IPS-20b (cell line): Measurements from ENCODE around the gene LSM3.

Experiments
- H3K27ac ChIP-seq: one replicate; pipeline ENCODE4 v1.5.1; 2013; ENCODE audit warnings: low read length
- H3K27me3 ChIP-seq: 2 replicates; pipeline ENCODE4 v1.6.1; 2013; ENCODE audit warnings: mild to moderate bottlenecking, low read length, inconsistent platforms; ENCODE audit not compliant: insufficient read depth
- H3K36me3 ChIP-seq: 2 replicates; pipeline ENCODE4 v1.6.1; 2013; ENCODE audit warnings: low read depth, mild to moderate bottlenecking, inconsistent platforms, low read length, moderate library complexity; ENCODE audit not compliant: insufficient read depth
- H3K4me1 ChIP-seq: 2 replicates; pipeline ENCODE4 v1.6.1; 2013; ENCODE audit warnings: mild to moderate bottlenecking, control low read depth, inconsistent platforms, low read length, moderate library complexity; ENCODE audit not compliant: insufficient read depth
- H3K4me3 ChIP-seq: 2 replicates; pipeline ENCODE4 v1.5.1; 2013; ENCODE audit warnings: mild to moderate bottlenecking, low read length, inconsistent platforms
- H3K9ac ChIP-seq: 2 replicates; pipeline ENCODE4 v1.6.1; 2013; ENCODE audit warnings: low read depth, mild to moderate bottlenecking, inconsistent platforms, low read length, moderate library complexity
- H3K9me3 ChIP-seq: 2 replicates; pipeline ENCODE4 v1.6.1; 2013; ENCODE audit warnings: mild to moderate bottlenecking, low read depth, low read length, inconsistent platforms; ENCODE audit not compliant: insufficient read depth

The LSM3 gene

GRCh38 chr3:14137445-14137844, 41.2 kb upstream of the LSM3 start:
- Histone ChIP-seq H3K4me3 (no peak overlapping the region), H3K27ac (no peak overlapping the region), H3K36me3 (peaks cover 78% of the 10 kb centered on the region), H3K9me3 (no peaks in the 10 kb centered on the region), H3K27me3 (no peaks in the 10 kb centered on the region), H3K4me1 (peaks cover under 1% of the 10 kb centered on the region; the same call in 1 of the 2 replicates), H3K9ac (no peak overlapping the region)

GRCh38 chr3:14138109-14138877, 40.3 kb upstream of the LSM3 start:
- Histone ChIP-seq H3K4me1 (peaks cover 2% of the 10 kb centered on the region; the same call in 1 of the 2 replicates), H3K27ac (no peak overlapping the region), H3K9me3 (no peaks in the 10 kb centered on the region), H3K4me3 (no peak overlapping the region), H3K36me3 (peaks cover 70% of the 10 kb centered on the region), H3K9ac (no peak overlapping the region), H3K27me3 (no peaks in the 10 kb centered on the region)

GRCh38 chr3:14138878-14139655, 39.5 kb upstream of the LSM3 start:
- Histone ChIP-seq H3K9me3 (no peaks in the 10 kb centered on the region), H3K27ac (no peak overlapping the region), H3K27me3 (no peaks in the 10 kb centered on the region), H3K4me1 (peaks cover 2% of the 10 kb centered on the region; the same call in 1 of the 2 replicates), H3K36me3 (peaks cover 62% of the 10 kb centered on the region), H3K9ac (no peak overlapping the region), H3K4me3 (no peak overlapping the region)

- H3K27me3 ChIP-seq: no peaks in the 10 kb centered on the region
- H3K9me3 ChIP-seq: no peaks in the 10 kb centered on the region
- H3K4me1 ChIP-seq: peaks cover 4% of the 10 kb centered on the region; the same call in 1 of the 2 replicates
- no peak overlapping the region for H3K4me3 ChIP-seq
- no peak overlapping the region for H3K9ac ChIP-seq
- H3K27ac ChIP-seq: no peak overlapping the region
- H3K36me3 ChIP-seq: peaks cover 55% of the 10 kb centered on the region
These were observed 38.8 kb upstream of the LSM3 start for GRCh38 chr3:14139771-14140170.

GRCh38 chr3:14140668-14141067, 37.9 kb upstream of the LSM3 start:
- Histone ChIP-seq H3K27me3 (no peaks in the 10 kb centered on the region), H3K4me1 (peaks cover 5% of the 10 kb centered on the region; the same call in 1 of the 2 replicates), H3K9ac (no peak overlapping the region), H3K36me3 (peaks cover 51% of the 10 kb centered on the region), H3K27ac (no peak overlapping the region), H3K4me3 (no peak overlapping the region), H3K9me3 (no peaks in the 10 kb centered on the region)

- Histone ChIP-seq H3K9me3 (no peaks in the 10 kb centered on the region), H3K27ac (no peak overlapping the region), H3K4me1 (peaks cover 5% of the 10 kb centered on the region; the same call in 1 of the 2 replicates), H3K36me3 (peaks cover 51% of the 10 kb centered on the region), H3K4me3 (no peak overlapping the region), H3K9ac (no peak overlapping the region), H3K27me3 (no peaks in the 10 kb centered on the region)
These were observed 37.5 kb upstream of the LSM3 start for GRCh38 chr3:14141144-14141543.

GRCh38 chr3:14141602-14142341, 36.8 kb upstream of the LSM3 start:
- peaks cover 54% of the 10 kb centered on the region for H3K36me3 ChIP-seq
- H3K27ac ChIP-seq: no peak overlapping the region
- H3K4me1 ChIP-seq: peaks cover 5% of the 10 kb centered on the region; the same call in 1 of the 2 replicates
- H3K4me3 ChIP-seq: no peak overlapping the region
- no peaks in the 10 kb centered on the region for H3K27me3 ChIP-seq
- H3K9ac ChIP-seq: no peak overlapping the region
- no peaks in the 10 kb centered on the region for H3K9me3 ChIP-seq

- H3K27me3 ChIP-seq: no peaks in the 10 kb centered on the region
- no peaks in the 10 kb centered on the region for H3K9me3 ChIP-seq
- H3K9ac ChIP-seq: no peak overlapping the region
- H3K36me3 ChIP-seq: peaks cover 60% of the 10 kb centered on the region
- peaks cover 5% of the 10 kb centered on the region; the same call in 1 of the 2 replicates for H3K4me1 ChIP-seq
- H3K27ac ChIP-seq: no peak overlapping the region
- H3K4me3 ChIP-seq: no peak overlapping the region
These were observed 35.9 kb upstream of the LSM3 start for GRCh38 chr3:14142567-14143270.

GRCh38 chr3:14143271-14144225, 35.1 kb upstream of the LSM3 start:
- Histone ChIP-seq H3K27ac (peak overlapping the region; percentile 1), H3K36me3 (peaks cover 53% of the 10 kb centered on the region), H3K4me1 (peaks cover 12% of the 10 kb centered on the region), H3K27me3 (no peaks in the 10 kb centered on the region), H3K4me3 (no peak overlapping the region), H3K9me3 (no peaks in the 10 kb centered on the region), H3K9ac (no peak overlapping the region)

GRCh38 chr3:14144423-14145075, 34.1 kb upstream of the LSM3 start:
- no peaks in the 10 kb centered on the region for H3K27me3 ChIP-seq
- H3K4me3 ChIP-seq: no peak overlapping the region
- H3K27ac ChIP-seq: no peak overlapping the region
- H3K36me3 ChIP-seq: peaks cover 43% of the 10 kb centered on the region
- no peaks in the 10 kb centered on the region for H3K9me3 ChIP-seq
- peaks cover 12% of the 10 kb centered on the region for H3K4me1 ChIP-seq
- no peak overlapping the region for H3K9ac ChIP-seq
